BLaER1 treated with 17β-estradiol and CSF1 and Interleukin-3, amounts not matched to agents 10 nM and 100 nM (cell line): ENCODE data around the gene TUFM.
"Not testable (repeated sequence)": the region's sequence is repeated elsewhere in the genome, so short reads cannot be mapped to it uniquely, and the experiment has no call there.

ENCODE experiments used
- H3K27ac ChIP-seq, 11 experiments: shearing (Covaris generic); formaldehyde crosslinking; 2 replicates each; pipeline ENCODE4 v1.8.1; 2022
- H3K27me3 ChIP-seq, 11 experiments: shearing (Covaris generic); formaldehyde crosslinking; 2 replicates each; pipeline ENCODE4 v1.8.1; 2022
- H3K36me3 ChIP-seq, 11 experiments: shearing (Covaris generic); formaldehyde crosslinking; 2 replicates each; pipeline ENCODE4 v1.8.1; 2022
- H3K4me1 ChIP-seq, 10 experiments: shearing (Covaris generic); formaldehyde crosslinking; 2 replicates each; pipeline ENCODE4 v1.8.1; 2022
- H3K4me2 ChIP-seq, 11 experiments: shearing (Covaris generic); formaldehyde crosslinking; 2 replicates each; pipeline ENCODE4 v1.8.1; 2022
- H3K4me3 ChIP-seq, 10 experiments: shearing (Covaris generic); formaldehyde crosslinking; 2 replicates each; pipeline ENCODE4 v1.8.1; 2022
- H3K9ac ChIP-seq, 11 experiments: shearing (Covaris generic); formaldehyde crosslinking; 2 replicates each; pipeline ENCODE4 v1.8.1; 2022
- H3K9me3 ChIP-seq, 11 experiments: shearing (Covaris generic); formaldehyde crosslinking; replicated peaks in 1 of 11; 2 replicates each; pipeline ENCODE4 v1.8.1; 2022
- H4K20me1 ChIP-seq, 11 experiments: shearing (Covaris generic); formaldehyde crosslinking; 2 replicates each; pipeline ENCODE4 v1.8.1; 2022
- Cebpa-rat ChIP-seq, 11 experiments: shearing (Covaris generic); IDR thresholded peaks; 2 replicates each; pipeline ENCODE4 v1.8.1; 2022

TUFM gene

DNA sequence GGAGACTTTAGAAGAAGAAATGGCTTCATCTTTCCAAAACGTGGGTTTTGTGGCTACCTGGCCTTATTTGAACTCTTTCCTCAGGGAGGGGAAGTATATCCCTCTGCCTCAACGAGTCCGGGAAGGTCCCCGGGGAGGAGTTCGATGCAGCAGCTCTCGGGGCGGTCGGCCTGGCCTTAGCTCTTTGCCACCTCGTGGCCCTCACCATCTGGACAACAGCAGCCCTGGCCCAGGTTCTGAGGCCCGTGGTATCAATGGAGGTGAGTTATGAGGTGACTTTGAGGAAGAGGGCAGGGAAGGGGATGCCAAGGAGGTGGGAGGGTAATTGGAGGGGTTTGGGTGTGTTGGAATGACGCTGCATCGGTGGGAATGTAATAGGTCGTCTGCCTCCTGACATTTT lies 15.6 kb downstream of the TUFM start:
- H3K36me3 ChIP-seq, result peaks cover 100% of the 10 kb centered on the region in 11 experiments
- peaks cover 96 to 100% (median 100%) of the 10 kb centered on the region in 11 experiments for H4K20me1 ChIP-seq
- H3K4me3 ChIP-seq, result no peak overlapping the region
- no peaks in the 10 kb centered on the region for H3K27me3 ChIP-seq
- no peak overlapping the region; a peak in 1 of 22 replicates for H3K27ac ChIP-seq
- peak overlapping the region in 4 of 11 experiments; percentile 3 to 42 (median 22); a peak in 1 of 22 replicates for H3K9ac ChIP-seq
- TF ChIP-seq Cebpa-rat (IDR thresholded peaks at IDR 0.05), result no peak
- H3K9me3 ChIP-seq, result no peaks in the 10 kb centered on the region
- no peak overlapping the region for H3K4me2 ChIP-seq
- H3K4me1 ChIP-seq, result peaks cover 2 to 13% (median 5%) of the 10 kb centered on the region in 10 experiments; a peak in 17 of 20 replicates

DNA sequence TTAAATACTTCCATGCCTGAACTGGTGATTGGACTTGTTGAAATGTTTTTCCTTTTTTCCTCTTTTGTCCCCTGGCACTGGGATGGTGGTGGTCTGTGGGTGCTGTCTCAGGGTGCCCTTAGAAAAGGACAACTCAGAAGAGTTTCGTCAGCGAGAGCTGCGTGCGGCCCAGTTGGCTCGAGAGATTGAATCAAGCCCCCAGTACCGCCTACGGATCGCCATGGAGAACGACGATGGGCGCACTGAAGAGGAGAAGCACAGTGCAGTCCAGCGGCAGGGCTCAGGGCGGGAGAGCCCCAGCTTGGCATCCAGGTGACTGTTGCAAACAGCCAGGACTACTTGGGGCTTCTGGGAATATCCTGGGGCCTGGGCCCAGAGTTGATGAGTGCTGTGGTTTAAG lies 16.4 kb downstream of the TUFM start:
- Histone ChIP-seq H4K20me1 (peaks cover 96 to 100% (median 100%) of the 10 kb centered on the region in 11 experiments), H3K27ac (no peak overlapping the region), H3K4me2 (no peak overlapping the region), H3K27me3 (no peaks in the 10 kb centered on the region), H3K4me3 (no peak overlapping the region), H3K36me3 (peaks cover 98 to 100% (median 100%) of the 10 kb centered on the region in 11 experiments), H3K9me3 (no peaks in the 10 kb centered on the region), H3K4me1 (peaks cover 10 to 20% (median 13%) of the 10 kb centered on the region in 10 experiments), H3K9ac (no peak overlapping the region; a peak in 1 of 22 replicates)
- TF ChIP-seq Cebpa-rat (IDR thresholded peaks at IDR 0.05), result no peak

DNA sequence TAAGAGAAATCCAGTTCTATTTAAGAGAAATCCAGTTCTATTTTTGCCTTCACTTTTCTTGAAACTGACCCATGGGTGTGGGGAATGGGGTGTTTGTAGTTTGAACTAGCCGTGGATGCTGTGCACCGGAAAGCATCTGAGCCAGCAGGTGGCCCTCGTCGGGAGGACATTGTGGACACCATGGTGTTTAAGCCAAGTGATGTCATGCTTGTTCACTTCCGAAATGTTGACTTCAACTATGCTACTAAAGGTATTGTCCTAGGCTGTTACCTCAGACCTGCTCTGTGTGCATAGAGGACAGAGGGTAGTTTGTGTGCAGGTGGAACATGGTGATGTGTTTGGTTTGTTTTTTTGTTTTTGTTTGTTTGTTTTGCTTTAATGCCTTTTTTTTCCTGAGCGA lies 20.0 kb downstream of the TUFM start:
- TF ChIP-seq Cebpa-rat (IDR thresholded peaks at IDR 0.05), result no peak
- H3K4me2 ChIP-seq, result peak overlapping the region in 7 of 11 experiments; percentile 87 to 96 (median 94); a peak in 12 of 22 replicates
- H3K9me3 ChIP-seq, result no peaks in the 10 kb centered on the region; a peak in 1 of 22 replicates
- H3K36me3 ChIP-seq, result peaks cover 62 to 68% (median 67%) of the 10 kb centered on the region in 11 experiments
- H3K27ac ChIP-seq, result no peak overlapping the region
- no peak overlapping the region for H3K4me3 ChIP-seq
- H3K9ac ChIP-seq, result peak overlapping the region in 8 of 11 experiments; percentile 30 to 100 (median 100); a peak in 10 of 22 replicates
- H3K4me1 ChIP-seq, result peaks cover 22 to 29% (median 25%) of the 10 kb centered on the region in 10 experiments
- H3K27me3 ChIP-seq, result no peaks in the 10 kb centered on the region
- peaks cover 67 to 72% (median 70%) of the 10 kb centered on the region in 11 experiments for H4K20me1 ChIP-seq

DNA sequence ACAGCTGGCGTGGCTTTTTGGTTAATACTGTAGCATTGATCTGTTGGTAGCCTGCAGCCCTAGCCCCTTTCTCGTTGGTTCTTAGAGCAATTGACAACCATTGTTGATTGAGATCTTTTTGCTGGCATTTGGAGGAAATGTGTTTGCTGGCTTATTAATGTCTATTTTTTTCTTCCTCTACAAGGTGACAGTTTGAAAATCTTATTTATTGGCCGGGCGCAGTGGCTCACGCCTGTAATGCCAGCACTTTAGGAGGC lies 21.5 kb downstream of the TUFM start:
- H3K36me3 ChIP-seq, result peaks cover 56 to 67% (median 61%) of the 10 kb centered on the region in 11 experiments
- no peaks in the 10 kb centered on the region for H3K27me3 ChIP-seq
- peak overlapping the region; percentile 96 to 100 (median 100) for H3K4me3 ChIP-seq
- no peak for TF ChIP-seq Cebpa-rat (IDR thresholded peaks at IDR 0.05)
- H3K9me3 ChIP-seq, result peaks cover 0 to 9% (median 0%) of the 10 kb centered on the region in 11 experiments; a peak in 7 of 22 replicates
- H3K27ac ChIP-seq, result peak overlapping the region; percentile 98 to 100 (median 100)
- H3K4me1 ChIP-seq, result peaks cover 22 to 38% (median 29%) of the 10 kb centered on the region in 10 experiments
- H4K20me1 ChIP-seq, result peaks cover 53 to 57% (median 55%) of the 10 kb centered on the region in 11 experiments
- peak overlapping the region; percentile 100 for H3K9ac ChIP-seq
- H3K4me2 ChIP-seq, result peak overlapping the region; percentile 87 to 97 (median 94)

DNA sequence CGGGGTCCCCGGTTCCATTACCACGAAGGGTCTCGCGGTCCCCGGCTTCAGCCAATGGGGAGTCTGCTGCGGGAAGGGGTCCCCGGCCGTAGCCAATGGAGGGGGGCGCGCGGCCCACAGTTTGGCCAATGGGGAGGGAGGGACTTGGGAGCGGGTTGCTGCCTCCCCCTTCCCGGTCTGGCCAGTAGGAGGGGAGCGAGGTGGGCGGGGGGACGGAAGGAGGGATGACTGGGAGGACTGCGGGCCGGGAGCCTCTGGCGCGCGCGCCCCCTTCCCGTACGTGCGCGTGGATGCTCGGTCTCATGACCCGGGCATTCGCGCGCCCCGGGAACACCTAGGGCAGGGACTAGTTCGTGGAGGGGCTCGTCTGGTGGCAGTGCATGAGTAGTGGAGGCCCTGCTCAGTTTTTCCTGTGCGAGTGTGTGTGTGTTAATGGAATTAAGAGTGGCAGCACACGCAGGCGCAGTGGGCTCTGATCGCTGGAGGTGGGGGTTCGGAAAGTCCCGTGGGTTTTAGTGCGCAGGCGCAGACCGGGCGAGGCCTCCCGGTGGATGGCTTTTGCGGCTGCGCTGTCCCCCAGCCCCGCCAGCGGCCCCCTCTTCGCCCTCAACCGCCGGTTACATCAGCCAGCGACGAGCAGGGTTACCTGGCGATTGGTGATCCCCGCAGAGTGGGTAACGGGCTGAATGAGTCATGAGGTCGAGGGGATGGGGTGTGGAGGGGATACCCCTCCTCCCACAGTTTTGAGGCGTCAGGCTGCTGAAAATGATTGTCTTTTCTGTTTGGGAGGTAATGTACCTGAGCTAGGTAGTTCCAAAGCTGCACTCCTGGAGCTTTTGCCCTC lies 22.1 kb downstream of the TUFM start:
- Histone ChIP-seq H3K4me2 (peak overlapping the region; percentile 87 to 97 (median 94)), H3K9ac (peak overlapping the region; percentile 100), H3K36me3 (peaks cover 54 to 65% (median 58%) of the 10 kb centered on the region in 11 experiments), H3K4me1 (peaks cover 22 to 38% (median 29%) of the 10 kb centered on the region in 10 experiments), H3K27ac (peak overlapping the region; percentile 98 to 100 (median 100)), H3K4me3 (peak overlapping the region; percentile 96 to 100 (median 100)), H4K20me1 (peaks cover 47 to 51% (median 50%) of the 10 kb centered on the region in 11 experiments), H3K9me3 (peaks cover 0 to 11% (median 0%) of the 10 kb centered on the region in 11 experiments; a peak in 7 of 22 replicates), H3K27me3 (no peaks in the 10 kb centered on the region)
- TF ChIP-seq Cebpa-rat (IDR thresholded peaks at IDR 0.05), result no peak

DNA sequence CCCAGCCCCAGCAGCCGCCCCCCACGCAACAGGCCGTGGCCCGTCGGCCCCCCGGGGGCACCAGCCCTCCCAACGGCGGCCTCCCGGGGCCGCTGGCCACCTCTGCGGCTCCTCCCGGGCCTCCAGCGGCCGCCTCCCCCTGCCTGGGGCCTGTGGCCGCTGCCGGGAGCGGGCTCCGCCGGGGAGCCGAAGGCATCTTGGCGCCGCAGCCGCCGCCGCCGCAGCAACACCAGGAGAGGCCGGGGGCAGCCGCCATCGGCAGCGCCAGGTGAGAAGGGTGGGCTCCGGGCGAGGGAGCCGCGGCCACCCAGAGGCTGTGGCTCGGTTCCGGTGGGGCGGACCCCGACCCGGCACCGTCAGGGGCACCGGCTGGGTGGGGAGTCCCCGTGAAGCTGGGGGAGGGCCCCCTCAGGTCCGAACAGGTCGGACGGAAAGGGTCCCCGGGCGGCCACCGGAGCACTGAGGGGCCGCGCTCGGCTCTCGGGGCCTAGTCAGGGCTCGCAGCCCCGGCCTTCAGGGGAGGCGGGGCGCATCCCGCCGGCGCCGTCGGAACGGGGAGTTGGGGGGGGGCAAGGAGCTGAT lies 22.8 kb downstream of the TUFM start:
- Histone ChIP-seq H3K4me2 (peak overlapping the region; percentile 25 to 92 (median 45); a peak in 21 of 22 replicates), H3K9ac (peak overlapping the region; percentile 100), H3K27me3 (no peaks in the 10 kb centered on the region), H3K4me1 (peaks cover 22 to 38% (median 29%) of the 10 kb centered on the region in 10 experiments), H3K36me3 (peaks cover 47 to 60% (median 51%) of the 10 kb centered on the region in 11 experiments), H3K4me3 (peak overlapping the region; percentile 96 to 100 (median 100)), H3K9me3 (peaks cover 0 to 11% (median 0%) of the 10 kb centered on the region in 11 experiments; a peak in 7 of 22 replicates), H3K27ac (peak overlapping the region; percentile 98 to 100 (median 100)), H4K20me1 (peaks cover 40 to 44% (median 43%) of the 10 kb centered on the region in 11 experiments)
- TF ChIP-seq Cebpa-rat (IDR thresholded peaks at IDR 0.05), result no peak

DNA sequence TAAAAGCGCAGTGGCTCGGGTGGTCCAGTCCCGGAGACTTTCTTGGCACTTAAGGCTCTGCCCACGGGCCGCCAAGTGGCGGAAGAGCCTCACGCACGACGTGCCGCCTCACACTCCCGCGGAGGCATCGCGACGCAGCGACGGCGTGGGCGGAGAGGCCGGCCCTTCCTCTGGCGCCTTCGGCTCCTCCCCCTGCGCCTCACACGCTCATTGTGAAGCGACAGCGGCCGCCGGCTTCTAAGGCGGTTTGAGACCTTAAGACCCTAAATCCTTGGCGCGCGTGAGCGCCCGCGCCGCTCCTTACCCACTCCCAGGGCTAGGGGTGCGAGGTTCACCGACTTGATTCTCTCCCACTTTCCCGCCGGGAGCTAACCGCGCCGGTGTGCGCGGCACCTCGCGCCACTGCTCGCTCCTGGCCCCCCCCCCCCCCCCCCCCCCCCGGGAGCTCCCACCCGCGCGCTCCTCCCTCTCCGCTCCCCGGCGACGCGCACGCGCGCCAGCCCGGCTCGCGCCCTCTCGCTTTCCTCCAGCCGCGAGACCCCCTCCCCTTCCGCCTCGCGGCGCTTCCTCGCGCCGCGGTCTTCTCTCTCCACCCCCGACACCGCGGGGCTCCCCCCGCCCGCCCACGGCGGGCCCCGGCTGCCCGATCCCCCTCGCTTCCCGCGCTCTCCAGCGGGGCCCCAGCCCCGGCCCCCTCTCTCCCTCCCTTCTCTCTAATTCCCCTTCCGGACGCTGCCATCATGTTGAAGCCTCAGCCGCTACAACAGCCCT lies 23.4 kb downstream of the TUFM start, which contains the start of gene ATXN2L:
TSS of gene ATXN2L (plus strand) at position 480 of the 771 bp plus-strand sequence. CDS start at position 741, 261 bp downstream.
- peaks cover 0 to 11% (median 0%) of the 10 kb centered on the region in 11 experiments; a peak in 7 of 22 replicates for H3K9me3 ChIP-seq
- peak within 1 kb of the TSS; percentile 96 to 100 (median 100) for H3K4me3 ChIP-seq
- no peak for TF ChIP-seq Cebpa-rat (IDR thresholded peaks at IDR 0.05)
- peak within 1 kb of the TSS; percentile 98 to 100 (median 100) for H3K27ac ChIP-seq
- peaks cover 34 to 37% (median 36%) of the 10 kb centered on the region in 11 experiments; a peak in 21 of 22 replicates for H4K20me1 ChIP-seq
- no peaks in the 10 kb centered on the region for H3K27me3 ChIP-seq
- H3K36me3 ChIP-seq, result peaks cover 41 to 55% (median 44%) of the 10 kb centered on the region in 11 experiments
- peak within 1 kb of the TSS; percentile 75 to 96 (median 91) for H3K4me2 ChIP-seq
- H3K4me1 ChIP-seq, result peaks cover 22 to 38% (median 29%) of the 10 kb centered on the region in 10 experiments
- H3K9ac ChIP-seq, result peak within 1 kb of the TSS; percentile 100

DNA sequence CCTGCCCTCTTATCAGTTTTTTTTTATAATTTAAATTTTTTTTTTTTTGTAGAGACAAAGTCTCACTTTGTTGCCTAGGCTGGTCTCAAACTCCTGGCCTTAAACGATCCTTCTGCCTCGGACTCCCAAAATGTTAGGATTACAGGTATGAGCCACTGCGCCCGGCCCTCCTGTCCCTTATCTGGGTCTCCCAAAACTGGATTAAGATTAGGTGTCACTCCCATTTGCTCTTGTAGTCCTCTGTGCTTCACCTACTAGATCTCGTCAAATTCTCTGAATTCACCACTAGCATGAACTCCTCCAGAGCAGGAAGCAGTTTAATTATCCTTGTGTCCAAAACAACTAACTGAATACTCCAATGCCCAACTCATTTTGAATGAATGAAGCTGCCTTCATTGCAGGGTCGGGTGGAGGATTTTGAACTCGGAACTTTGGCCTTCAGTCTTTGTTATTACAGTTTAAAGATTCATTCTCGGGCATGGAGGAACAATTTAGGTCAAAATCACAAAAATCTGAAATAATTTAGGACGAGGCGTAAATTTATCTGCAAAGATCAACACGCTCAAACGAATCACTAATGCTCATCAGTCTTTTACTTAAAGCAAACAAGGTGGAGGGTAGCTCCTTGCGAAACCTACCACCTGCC lies 24.2 kb downstream of the TUFM start:
- peaks cover 0 to 11% (median 0%) of the 10 kb centered on the region in 11 experiments; a peak in 7 of 22 replicates for H3K9me3 ChIP-seq
- H3K9ac ChIP-seq, result peak overlapping the region; percentile 100

DNA sequence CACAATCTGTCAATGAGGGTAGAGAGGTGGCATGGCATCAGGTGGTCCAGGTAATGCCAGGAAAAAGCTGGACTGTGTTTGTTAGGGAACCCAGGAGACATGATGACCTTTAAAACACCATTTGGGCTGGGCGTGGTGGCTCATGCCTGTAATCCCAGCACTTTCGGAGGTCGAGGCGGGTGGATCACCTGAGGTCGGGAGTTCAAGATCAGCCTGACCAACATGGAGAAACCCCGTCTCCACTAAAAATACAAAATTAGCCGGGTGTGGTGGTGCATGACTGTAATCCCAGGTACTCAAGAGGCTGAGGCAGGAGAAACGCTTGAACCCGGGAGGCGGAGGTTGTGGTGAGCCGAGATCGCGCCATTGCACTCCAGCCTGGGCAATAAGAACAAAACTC lies 25.6 kb downstream of the TUFM start:
- peaks cover 12 to 16% (median 14%) of the 10 kb centered on the region in 11 experiments; a peak in 21 of 22 replicates for H4K20me1 ChIP-seq
- not testable (repeated sequence) for H3K4me3 ChIP-seq, H3K27me3 ChIP-seq, H3K9ac ChIP-seq, H3K27ac ChIP-seq
- peaks cover 17 to 32% (median 22%) of the 10 kb centered on the region in 10 experiments for H3K4me1 ChIP-seq
- H3K9me3 ChIP-seq, result peaks cover 0 to 14% (median 0%) of the 10 kb centered on the region in 11 experiments; a peak in 9 of 22 replicates
- peaks cover 19 to 47% (median 29%) of the 10 kb centered on the region in 11 experiments for H3K36me3 ChIP-seq
- peak overlapping the region in 2 of 11 experiments; percentile 9 to 18; a peak in 1 of 22 replicates for H3K4me2 ChIP-seq

More for the DNA sequence above, 24.2 kb downstream of the TUFM start:
- TF ChIP-seq Cebpa-rat (IDR thresholded peaks at IDR 0.05), result no peak
- Histone ChIP-seq H4K20me1 (peaks cover 26 to 30% (median 29%) of the 10 kb centered on the region in 11 experiments; a peak in 21 of 22 replicates), H3K27ac (peak overlapping the region; percentile 98 to 100 (median 100); a peak in 21 of 22 replicates), H3K27me3 (no peaks in the 10 kb centered on the region), H3K4me3 (peak overlapping the region; percentile 96 to 100 (median 100)), H3K36me3 (peaks cover 34 to 51% (median 37%) of the 10 kb centered on the region in 11 experiments), H3K4me1 (peaks cover 22 to 38% (median 29%) of the 10 kb centered on the region in 10 experiments), H3K4me2 (peak overlapping the region; percentile 75 to 96 (median 91))
